ENCODE measurements around the gene SORBS1.

The SORBS1 gene

GRCh38 chr10:95392681-95393164, 168.4 kb downstream of the SORBS1 start:
- H3K36me3 ChIP-seq (ENCODE audit: control insufficient read depth, insufficient read depth, low read length): peaks cover 10% of the 10 kb centered on the region
- H3K4me1 ChIP-seq (ENCODE audit: control insufficient read depth, insufficient read depth, low read length): no peaks in the 10 kb centered on the region
- no peak overlapping the region for H3K4me3 ChIP-seq (ENCODE audit: low read depth, low read length)
- H3K9ac ChIP-seq (ENCODE audit: low read depth, low read length): no peak overlapping the region
- no peaks in the 10 kb centered on the region for H3K9me3 ChIP-seq (ENCODE audit: control insufficient read depth, insufficient read depth, low read length)
- H3K27me3 ChIP-seq (ENCODE audit: control insufficient read depth, insufficient read depth, low read length): no peaks in the 10 kb centered on the region

- Histone ChIP-seq H3K4me1 (ENCODE audit: control insufficient read depth, insufficient read depth, low read length) (no peaks in the 10 kb centered on the region), H3K36me3 (ENCODE audit: control insufficient read depth, insufficient read depth, low read length) (peaks cover 10% of the 10 kb centered on the region), H3K9ac (ENCODE audit: low read depth, low read length) (no peak overlapping the region)
Measured at GRCh38 chr10:95392217-95392584, 169.0 kb downstream of the SORBS1 start.

GRCh38 chr10:95391581-95392216, 169.5 kb downstream of the SORBS1 start:
- Histone ChIP-seq H3K27me3 (ENCODE audit: control insufficient read depth, insufficient read depth, low read length) (no peaks in the 10 kb centered on the region), H3K36me3 (ENCODE audit: control insufficient read depth, insufficient read depth, low read length) (peaks cover 6% of the 10 kb centered on the region), H3K4me1 (ENCODE audit: control insufficient read depth, insufficient read depth, low read length) (no peaks in the 10 kb centered on the region), H3K4me3 (ENCODE audit: low read depth, low read length) (no peak overlapping the region), H3K9me3 (ENCODE audit: control insufficient read depth, insufficient read depth, low read length) (no peaks in the 10 kb centered on the region), H3K9ac (ENCODE audit: low read depth, low read length) (no peak overlapping the region)

More at GRCh38 chr10:95392217-95392584, 169.0 kb downstream of the SORBS1 start:
- Histone ChIP-seq H3K27me3 (ENCODE audit: control insufficient read depth, insufficient read depth, low read length) (no peaks in the 10 kb centered on the region), H3K4me3 (ENCODE audit: low read depth, low read length) (no peak overlapping the region), H3K9me3 (ENCODE audit: control insufficient read depth, insufficient read depth, low read length) (no peaks in the 10 kb centered on the region)

DNA sequence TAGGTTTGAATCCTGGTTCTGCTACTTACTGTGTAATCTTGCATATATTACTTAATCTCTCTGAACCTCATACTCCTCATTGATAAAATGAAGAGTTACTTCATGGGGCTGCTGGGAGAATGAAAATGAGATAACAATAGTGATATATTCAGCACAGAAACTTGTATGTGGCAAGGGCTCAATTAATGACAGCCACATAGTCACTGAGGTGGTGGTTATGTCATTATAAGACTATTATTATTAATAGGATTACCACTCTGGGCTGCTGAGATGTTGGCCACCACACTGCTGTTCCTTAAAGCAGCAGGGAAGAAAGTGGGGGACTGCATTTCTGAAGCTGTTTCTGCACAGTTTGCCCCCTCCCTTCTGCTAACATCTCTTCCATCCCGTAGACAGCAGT, 170.0 kb downstream of the SORBS1 start:
- H3K4me1 ChIP-seq (ENCODE audit: control insufficient read depth, insufficient read depth, low read length): no peaks in the 10 kb centered on the region
- H3K9ac ChIP-seq (ENCODE audit: low read depth, low read length): no peak overlapping the region
- H3K27me3 ChIP-seq (ENCODE audit: control insufficient read depth, insufficient read depth, low read length): no peaks in the 10 kb centered on the region
- no peak overlapping the region for H3K4me3 ChIP-seq (ENCODE audit: low read depth, low read length)
- peaks cover 5% of the 10 kb centered on the region for H3K36me3 ChIP-seq (ENCODE audit: control insufficient read depth, insufficient read depth, low read length)
- no peaks in the 10 kb centered on the region for H3K9me3 ChIP-seq (ENCODE audit: control insufficient read depth, insufficient read depth, low read length)

DNA sequence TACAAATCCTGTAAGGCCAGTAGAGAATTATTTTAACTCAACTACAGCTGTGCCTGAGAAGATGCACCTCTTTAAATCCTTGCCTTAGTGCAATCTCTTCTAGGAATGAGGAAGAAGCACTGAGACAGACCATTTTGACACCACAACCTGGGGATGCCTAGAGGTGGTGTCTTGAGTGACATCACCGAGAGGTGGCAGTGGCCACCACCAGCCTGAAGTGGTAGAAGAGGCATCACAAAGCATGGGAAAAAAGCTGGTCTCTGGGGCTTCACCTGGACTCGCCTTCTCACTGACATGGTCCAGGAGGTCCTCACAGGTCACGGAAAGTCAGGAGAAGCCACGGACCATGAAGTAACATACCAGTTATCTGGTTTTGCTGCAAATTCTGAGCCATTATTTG, 171.2 kb downstream of the SORBS1 start:
- Histone ChIP-seq H3K27me3 (ENCODE audit: control insufficient read depth, insufficient read depth, low read length) (no peaks in the 10 kb centered on the region), H3K4me3 (ENCODE audit: low read depth, low read length) (no peak overlapping the region), H3K36me3 (ENCODE audit: control insufficient read depth, insufficient read depth, low read length) (no peaks in the 10 kb centered on the region), H3K4me1 (ENCODE audit: control insufficient read depth, insufficient read depth, low read length) (no peaks in the 10 kb centered on the region), H3K9me3 (ENCODE audit: control insufficient read depth, insufficient read depth, low read length) (no peaks in the 10 kb centered on the region), H3K9ac (ENCODE audit: low read depth, low read length) (no peak overlapping the region)

- H3K4me3 ChIP-seq (ENCODE audit: low read depth, low read length): no peak overlapping the region
- no peaks in the 10 kb centered on the region for H3K4me1 ChIP-seq (ENCODE audit: control insufficient read depth, insufficient read depth, low read length)
- no peaks in the 10 kb centered on the region for H3K36me3 ChIP-seq (ENCODE audit: control insufficient read depth, insufficient read depth, low read length)
- H3K9ac ChIP-seq (ENCODE audit: low read depth, low read length): no peak overlapping the region
- H3K9me3 ChIP-seq (ENCODE audit: control insufficient read depth, insufficient read depth, low read length): no peaks in the 10 kb centered on the region
- H3K27me3 ChIP-seq (ENCODE audit: control insufficient read depth, insufficient read depth, low read length): no peaks in the 10 kb centered on the region
Measured at GRCh38 chr10:95389176-95389575, 172.0 kb downstream of the SORBS1 start.

- Histone ChIP-seq H3K4me1 (ENCODE audit: control insufficient read depth, insufficient read depth, low read length) (no peaks in the 10 kb centered on the region), H3K27me3 (ENCODE audit: control insufficient read depth, insufficient read depth, low read length) (no peaks in the 10 kb centered on the region), H3K36me3 (ENCODE audit: control insufficient read depth, insufficient read depth, low read length) (peaks cover 5% of the 10 kb centered on the region), H3K9ac (ENCODE audit: low read depth, low read length) (no peak overlapping the region), H3K9me3 (ENCODE audit: control insufficient read depth, insufficient read depth, low read length) (no peaks in the 10 kb centered on the region), H3K4me3 (ENCODE audit: low read depth, low read length) (no peak overlapping the region)
Measured at GRCh38 chr10:95388539-95388938, 172.6 kb downstream of the SORBS1 start.

GRCh38 chr10:95388109-95388471, 173.1 kb downstream of the SORBS1 start:
- Histone ChIP-seq H3K36me3 (ENCODE audit: control insufficient read depth, insufficient read depth, low read length) (peaks cover 6% of the 10 kb centered on the region), H3K9ac (ENCODE audit: low read depth, low read length) (no peak overlapping the region), H3K4me3 (ENCODE audit: low read depth, low read length) (no peak overlapping the region), H3K27me3 (ENCODE audit: control insufficient read depth, insufficient read depth, low read length) (no peaks in the 10 kb centered on the region), H3K9me3 (ENCODE audit: control insufficient read depth, insufficient read depth, low read length) (no peaks in the 10 kb centered on the region), H3K4me1 (ENCODE audit: control insufficient read depth, insufficient read depth, low read length) (no peaks in the 10 kb centered on the region)

DNA sequence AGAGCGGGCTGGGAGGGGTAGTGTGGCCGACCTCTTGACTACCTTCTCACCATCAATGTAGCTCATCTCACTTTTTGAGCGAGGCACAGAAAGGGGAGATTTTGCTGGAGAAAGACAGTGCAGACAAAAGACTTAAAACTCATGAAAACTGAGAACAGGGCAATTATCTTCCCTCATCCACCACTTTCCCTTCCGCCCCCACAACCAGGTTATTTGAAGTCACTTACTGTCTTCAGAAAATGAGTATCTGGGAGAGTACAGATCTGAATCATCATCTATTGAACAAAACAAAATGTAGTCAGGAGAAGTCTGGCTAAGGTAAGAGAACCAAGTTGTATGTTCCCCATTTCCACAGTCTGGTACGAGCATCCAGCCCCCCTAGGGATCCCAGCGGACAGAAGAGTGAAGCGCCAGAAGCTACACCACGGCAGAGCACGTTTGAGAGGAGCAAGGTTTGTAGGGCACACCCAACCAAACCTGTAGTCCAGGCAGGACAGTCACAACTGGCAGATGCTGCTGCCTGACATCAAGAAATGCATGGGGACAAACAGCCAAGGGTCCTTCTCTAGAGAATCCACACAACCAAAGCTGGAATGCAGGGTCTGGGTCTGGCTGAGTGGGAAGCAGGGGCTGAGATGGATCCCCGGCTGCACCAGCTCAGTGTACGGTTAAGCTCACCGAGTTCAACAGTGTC, 177.0 kb downstream of the SORBS1 start:
- no peak overlapping the region for H3K9ac ChIP-seq (ENCODE audit: low read depth, low read length)
- H3K4me3 ChIP-seq (ENCODE audit: low read depth, low read length): no peak overlapping the region
- H3K36me3 ChIP-seq (ENCODE audit: control insufficient read depth, insufficient read depth, low read length): peaks cover 6% of the 10 kb centered on the region
- no peaks in the 10 kb centered on the region for H3K9me3 ChIP-seq (ENCODE audit: control insufficient read depth, insufficient read depth, low read length)
- H3K27me3 ChIP-seq (ENCODE audit: control insufficient read depth, insufficient read depth, low read length): no peaks in the 10 kb centered on the region
- no peaks in the 10 kb centered on the region for H3K4me1 ChIP-seq (ENCODE audit: control insufficient read depth, insufficient read depth, low read length)

DNA sequence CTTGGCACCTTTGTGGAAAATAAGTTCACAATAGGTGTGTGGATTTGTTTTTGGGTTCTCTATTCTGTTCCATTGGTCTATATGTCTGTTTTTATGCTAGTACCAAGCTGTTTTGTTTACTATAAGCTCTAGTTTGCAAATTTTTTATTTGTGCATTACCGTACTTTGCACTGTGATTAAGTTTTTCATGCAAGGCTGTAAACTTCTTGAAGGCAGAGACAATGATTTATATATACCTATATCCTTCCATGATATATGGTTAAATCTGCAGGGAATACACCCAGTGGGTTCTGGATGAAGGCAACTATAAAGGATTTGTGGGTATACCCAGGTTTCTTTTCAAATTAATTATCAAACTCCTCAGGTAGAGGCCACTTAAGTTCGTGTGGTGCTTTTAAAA, 178.6 kb downstream of the SORBS1 start:
- H3K4me3 ChIP-seq (ENCODE audit: low read depth, low read length): no peak overlapping the region
- no peaks in the 10 kb centered on the region for H3K9me3 ChIP-seq (ENCODE audit: control insufficient read depth, insufficient read depth, low read length)
- no peaks in the 10 kb centered on the region for H3K27me3 ChIP-seq (ENCODE audit: control insufficient read depth, insufficient read depth, low read length)
- H3K36me3 ChIP-seq (ENCODE audit: control insufficient read depth, insufficient read depth, low read length): peaks cover 6% of the 10 kb centered on the region
- H3K4me1 ChIP-seq (ENCODE audit: control insufficient read depth, insufficient read depth, low read length): no peaks in the 10 kb centered on the region
- no peak overlapping the region for H3K9ac ChIP-seq (ENCODE audit: low read depth, low read length)

DNA sequence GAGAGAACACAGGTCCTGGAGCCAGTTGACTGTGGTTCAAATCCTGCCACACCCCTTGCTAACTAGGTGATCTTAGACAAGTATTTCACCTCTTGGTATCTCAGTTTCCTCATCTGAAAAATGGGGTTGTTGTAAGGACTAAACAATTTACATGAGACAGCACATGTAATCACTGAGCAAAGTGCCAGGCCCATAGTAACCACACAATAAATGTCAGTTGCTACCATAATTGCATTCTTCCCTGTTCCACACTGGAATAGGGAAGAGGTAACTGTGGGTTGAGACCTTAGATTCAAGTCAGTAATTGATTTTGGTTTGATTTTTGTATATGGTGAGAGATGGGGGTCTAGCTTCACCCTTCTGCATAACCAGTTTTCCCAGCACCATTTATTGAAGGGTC, 179.0 kb downstream of the SORBS1 start:
- no peaks in the 10 kb centered on the region for H3K27me3 ChIP-seq (ENCODE audit: control insufficient read depth, insufficient read depth, low read length)
- peaks cover 6% of the 10 kb centered on the region for H3K36me3 ChIP-seq (ENCODE audit: control insufficient read depth, insufficient read depth, low read length)

DNA sequence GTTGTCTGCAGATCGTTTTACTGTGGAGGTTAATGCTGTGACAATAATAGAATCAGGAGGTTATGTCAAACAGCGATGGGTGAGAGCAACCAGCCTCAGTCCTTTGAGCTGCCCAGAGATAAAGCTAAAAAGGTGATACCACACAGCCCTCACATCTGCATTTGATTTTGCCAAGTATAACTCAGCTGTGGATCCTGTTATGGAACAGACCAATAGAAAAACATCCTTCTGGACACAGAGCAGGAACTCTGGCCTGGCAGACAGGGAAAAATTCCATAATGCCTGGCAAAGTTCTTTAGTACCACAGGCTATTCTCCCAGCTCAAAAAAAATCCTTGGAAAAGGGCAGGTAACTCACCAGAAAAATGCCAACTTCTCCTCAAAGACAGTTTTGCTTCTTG, 183.2 kb downstream of the SORBS1 start:
- Histone ChIP-seq H3K9me3 (ENCODE audit: control insufficient read depth, insufficient read depth, low read length) (no peaks in the 10 kb centered on the region), H3K4me1 (ENCODE audit: control insufficient read depth, insufficient read depth, low read length) (peaks cover 4% of the 10 kb centered on the region), H3K9ac (ENCODE audit: low read depth, low read length) (no peak overlapping the region), H3K27me3 (ENCODE audit: control insufficient read depth, insufficient read depth, low read length) (no peaks in the 10 kb centered on the region), H3K4me3 (ENCODE audit: low read depth, low read length) (no peak overlapping the region), H3K36me3 (ENCODE audit: control insufficient read depth, insufficient read depth, low read length) (no peaks in the 10 kb centered on the region)

More for the DNA sequence above, 179.0 kb downstream of the SORBS1 start:
- Histone ChIP-seq H3K9ac (ENCODE audit: low read depth, low read length) (no peak overlapping the region), H3K4me3 (ENCODE audit: low read depth, low read length) (no peak overlapping the region), H3K4me1 (ENCODE audit: control insufficient read depth, insufficient read depth, low read length) (no peaks in the 10 kb centered on the region), H3K9me3 (ENCODE audit: control insufficient read depth, insufficient read depth, low read length) (no peaks in the 10 kb centered on the region)

Data from iPS-15b (cell line).